Naive thymus-derived CD4-positive, alpha-beta T cell (primary cell): ENCODE data around the gene COX4I2. TPM values are rescaled to one million over a fixed set of nuclear protein-coding genes. Genes with fewer than 3 reads are reported as not detected.

ENCODE experiments used
- ATAC-seq: fragments of 150-1000 bp; cut with Tn5 transposase; 2 replicates; pipeline ENCODE4 v1.10.0; 2021; ENCODE audit warnings: mild to moderate bottlenecking, moderate library complexity
- CTCF ChIA-PET: fragments of 350-600 bp; sonication (Branson Sonifier 250); formaldehyde crosslinking; loops from one replicate; lab custom pipeline; 2021; ENCODE audit warnings: antibody characterized with exemption; lab: Charles Lee
- POLR2A ChIA-PET: fragments of 350-600 bp; sonication (Branson Sonifier 250); formaldehyde crosslinking; loops from one replicate; lab custom pipeline; 2021; ENCODE audit warnings: antibody characterized with exemption, inconsistent platforms; lab: Charles Lee
- DNase-seq, 9 donors: peaks; one replicate each; pipeline versions ENCODE4 v3.0.0 to v3.0.0-alpha.2; 2020 to 2022; ENCODE audit warnings: mixed read lengths in 1 of 9
- H3K27ac ChIP-seq: one replicate; pipeline ENCODE4 v1.7.0; 2013; ENCODE audit warnings: mild to moderate bottlenecking, low read depth, low read length, moderate library complexity
- H3K27me3 ChIP-seq, 2 donors: one replicate each; pipeline ENCODE4 v1.7.0; 2013; ENCODE audit warnings: low read length in 2 of 2, mild to moderate bottlenecking in 2 of 2, moderate library complexity in 2 of 2; ENCODE audit not compliant: control insufficient read depth in 2 of 2, insufficient read depth in 2 of 2
- H3K36me3 ChIP-seq, 3 experiments: 1 replicate in 2 of 3; 2 replicates in 1 of 3; pipeline ENCODE4 v1.7.0; 2013; ENCODE audit warnings: low read length in 3 of 3, mild to moderate bottlenecking in 3 of 3, moderate library complexity in 1 of 3; ENCODE audit not compliant: insufficient read depth in 3 of 3, control insufficient read depth in 2 of 3
- H3K4me1 ChIP-seq, 2 donors: one replicate each; pipeline ENCODE4 v1.7.0; 2013; ENCODE audit warnings: low read length in 2 of 2, mild to moderate bottlenecking in 2 of 2, moderate library complexity in 1 of 2; ENCODE audit not compliant: control insufficient read depth in 2 of 2, insufficient read depth in 2 of 2
- H3K4me3 ChIP-seq: 2 replicates; pipeline ENCODE4 v1.7.0; 2013; ENCODE audit warnings: mild to moderate bottlenecking, low read length
- H3K9me3 ChIP-seq, 3 experiments: 1 replicate in 2 of 3; 2 replicates in 1 of 3; pipeline ENCODE4 v1.7.0; 2013; ENCODE audit warnings: low read length in 3 of 3; ENCODE audit not compliant: control insufficient read depth in 2 of 3
- H3K27ac Mint-ChIP-seq, 9 donors: one replicate each; pipeline ENCODE4 v1.8.0; 2020 to 2022; ENCODE audit warnings: mixed read lengths in 9 of 9, mild to moderate bottlenecking in 8 of 9, moderate library complexity in 5 of 9, inconsistent platforms in 2 of 9
- H3K27me3 Mint-ChIP-seq, 5 donors: one replicate each; pipeline ENCODE4 v1.8.0; 2021 to 2022; ENCODE audit warnings: mixed read lengths in 5 of 5, mild to moderate bottlenecking in 1 of 5
- H3K36me3 Mint-ChIP-seq, 5 donors: one replicate each; pipeline ENCODE4 v1.8.0; 2020 to 2022; ENCODE audit warnings: mixed read lengths in 5 of 5, mild to moderate bottlenecking in 3 of 5, inconsistent platforms in 1 of 5
- H3K4me1 Mint-ChIP-seq, 7 donors: one replicate each; pipeline ENCODE4 v1.8.0; 2020 to 2022; ENCODE audit warnings: mixed read lengths in 7 of 7, mild to moderate bottlenecking in 3 of 7, inconsistent platforms in 1 of 7
- H3K4me3 Mint-ChIP-seq, 10 donors: one replicate each; pipeline ENCODE4 v1.8.0; 2020 to 2022; ENCODE audit warnings: mild to moderate bottlenecking in 10 of 10, mixed read lengths in 10 of 10, moderate library complexity in 6 of 10, inconsistent platforms in 2 of 10
- H3K9me3 Mint-ChIP-seq, 11 donors: one replicate each; pipeline ENCODE4 v1.8.0; 2020 to 2022; ENCODE audit warnings: mixed read lengths in 11 of 11, mild to moderate bottlenecking in 4 of 11, inconsistent platforms in 1 of 11, moderate library complexity in 1 of 11
- intact Hi-C, 2 donors: fragments of 100-400 bp; cut with micrococcal nuclease; formaldehyde crosslinking; loops; one replicate each; pipeline ENCODE4 v1.15.1; 2023
- polyA plus RNA-seq, 2 donors: library from polyadenylated mRNA; unstranded; fragments of 300-500 nt; fragmentation: Illumina TruSeq; gene quantifications; one replicate each; pipeline ENCODE4 v1.2.3, GENCODE V29; 2021
- total RNA-seq, 6 experiments: library from RNA in 5 of 6; stranded (reverse) in 5 of 6; gene quantifications; 1 replicate in 5 of 6; 2 replicates in 1 of 6; pipeline ENCODE4 v1.2.3 and lab custom pipeline; 2021 to 2026

Gene COX4I2
- total and polyA plus RNA-seq, 7 experiments from 2014 or later = not detected

DNA sequence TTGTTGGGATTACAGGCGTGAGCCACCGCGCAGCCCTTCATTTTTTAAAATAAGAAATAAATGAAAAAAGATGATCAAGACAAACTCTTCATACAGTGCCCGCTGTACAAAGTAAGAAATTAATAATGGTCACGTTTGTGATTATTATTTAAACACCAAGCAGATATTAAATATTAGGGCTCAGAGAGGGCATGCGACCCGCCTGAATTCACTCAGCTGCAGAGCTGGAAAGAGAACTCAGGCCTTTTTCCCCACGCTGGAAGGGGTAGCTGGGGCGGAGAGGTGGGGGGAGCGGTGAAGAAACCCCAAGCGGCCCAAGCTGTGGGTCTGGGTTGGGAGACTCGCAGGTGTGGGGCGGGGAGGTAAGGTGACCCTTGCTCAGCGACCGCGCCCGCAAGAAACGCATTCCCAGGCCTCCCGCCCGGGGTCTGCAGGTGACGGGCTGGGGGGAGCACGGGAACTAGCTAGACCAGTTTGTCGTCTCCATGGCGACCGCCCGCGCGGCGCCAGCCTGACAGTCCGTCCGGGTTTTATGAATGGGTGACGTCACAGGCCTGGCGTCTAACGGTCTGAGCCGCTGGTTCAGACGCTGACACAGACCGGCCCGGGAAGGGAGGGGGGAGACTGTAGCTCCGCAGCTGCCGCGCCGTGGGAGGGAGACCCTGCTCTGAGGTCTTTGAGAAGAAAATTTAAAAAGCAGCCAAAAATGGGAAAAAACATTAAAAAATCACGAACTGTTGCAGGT lies 33.7 kb upstream of the COX4I2 start:
- H3K4me1 Mint-ChIP-seq = peaks cover 7 to 29% (median 17%) of the 10 kb centered on the region in 7 donors
- ATAC-seq (peak; percentile 68), DNase-seq (peak; percentile 24 to 82 (median 45))
- ChIA-PET POLR2A (interaction anchor here (0.9 to 2.7 kb wide), 4 partner anchors 30 to 44 kb away, joined by 4 to 23 read pairs (median 6); no protein-coding TSS in a partner anchor), CTCF (interaction anchor here (1.3 to 13.1 kb wide), 2 partner anchors 17 to 41 kb away, joined by 3 to 568 read pairs; no protein-coding TSS in a partner anchor)
- H3K36me3 Mint-ChIP-seq = no peaks in the 10 kb centered on the region
- Histone ChIP-seq H3K27ac (peak overlapping the region; percentile 36), H3K9me3 (no peaks in the 10 kb centered on the region), H3K4me1 (peaks cover 5 to 27% of the 10 kb centered on the region in 2 donors), H3K36me3 (no peaks in the 10 kb centered on the region), H3K27me3 (peaks cover 0 to 11% of the 10 kb centered on the region in 2 donors), H3K4me3 (peak overlapping the region; percentile 97)
- no peaks in the 10 kb centered on the region for H3K9me3 Mint-ChIP-seq
- intact Hi-C loops = loop anchor here (2.0 kb wide), 1 partner anchor 89 kb away; the partner anchor contains the start of gene HM13 (in 2 of the 2)
- peak overlapping the region; percentile 85 to 97 (median 96) for H3K4me3 Mint-ChIP-seq
- H3K27ac Mint-ChIP-seq = peak overlapping the region in 3 of 9 donors; percentile 30 to 88 (median 71)
- H3K27me3 Mint-ChIP-seq = peaks cover 24 to 54% (median 33%) of the 10 kb centered on the region in 5 donors

- Mint-ChIP-seq H3K36me3 (no peaks in the 10 kb centered on the region), H3K27ac (peak overlapping the region in 4 of 9 donors; percentile 67 to 88 (median 81)), H3K4me3 (peak overlapping the region; percentile 85 to 97 (median 96)), H3K27me3 (peaks cover 24 to 59% (median 33%) of the 10 kb centered on the region in 5 donors), H3K9me3 (no peaks in the 10 kb centered on the region), H3K4me1 (peaks cover 7 to 29% (median 17%) of the 10 kb centered on the region in 7 donors)
- CTCF ChIA-PET = interaction anchor here (0.6 to 13.1 kb wide), 4 partner anchors 8 to 77 kb away, joined by 3 to 568 read pairs (median 3); no protein-coding TSS in a partner anchor
- Histone ChIP-seq H3K9me3 (no peaks in the 10 kb centered on the region), H3K36me3 (no peaks in the 10 kb centered on the region), H3K4me1 (peaks cover 5 to 27% of the 10 kb centered on the region in 2 donors), H3K4me3 (peak overlapping the region; percentile 97), H3K27ac (peak overlapping the region; percentile 42), H3K27me3 (peaks cover 0 to 11% of the 10 kb centered on the region in 2 donors)
- ATAC-seq (no peak), DNase-seq (peak in 1 of 9 donors; percentile 8)
- intact Hi-C loops = loop anchor here (1.0 to 2.0 kb wide), 4 partner anchors 9 to 119 kb away; partner anchors contain the start of gene HM13 (in 2 of the 2)
- POLR2A ChIA-PET = interaction anchor here (0.9 to 2.7 kb wide), 4 partner anchors 31 to 45 kb away, joined by 4 to 23 read pairs (median 6); no protein-coding TSS in a partner anchor
These were observed 33.1 kb upstream of the COX4I2 start for GRCh38 chr20:31604567-31605030.

GRCh38 chr20:31605031-31605901 lies 32.4 kb upstream of the COX4I2 start, which contains the start of gene ID1:
Gene ID1, plus strand, starts transcription at chr20:31605289. Its CDS starts 99 bp downstream, at chr20:31605388.
- Mint-ChIP-seq H3K9me3 (no peaks in the 10 kb centered on the region), H3K27me3 (peaks cover 24 to 62% (median 33%) of the 10 kb centered on the region in 5 donors), H3K36me3 (no peaks in the 10 kb centered on the region), H3K27ac (peak within 1 kb of the TSS in 8 of 9 donors; percentile 30 to 88 (median 71)), H3K4me1 (peaks cover 7 to 29% (median 17%) of the 10 kb centered on the region in 7 donors), H3K4me3 (peak within 1 kb of the TSS; percentile 85 to 97 (median 96))
- H3K9me3 ChIP-seq = no peaks in the 10 kb centered on the region
- peaks cover 0 to 11% of the 10 kb centered on the region in 2 donors for H3K27me3 ChIP-seq
- POLR2A ChIA-PET = interaction anchor here (0.9 to 2.7 kb wide), 4 partner anchors 32 to 45 kb away, joined by 4 to 23 read pairs (median 6); no protein-coding TSS in a partner anchor
- DNase-seq (peak; percentile 76 to 88 (median 86)), ATAC-seq (peak; percentile 95)
- H3K27ac ChIP-seq = peak within 1 kb of the TSS; percentile 42
- H3K4me3 ChIP-seq = peak within 1 kb of the TSS; percentile 97
- CTCF ChIA-PET = interaction anchor here (0.6 to 13.1 kb wide), 3 partner anchors 7 to 78 kb away, joined by 3 to 568 read pairs (median 3); no protein-coding TSS in a partner anchor
- H3K4me1 ChIP-seq = peaks cover 5 to 27% of the 10 kb centered on the region in 2 donors
- no peaks in the 10 kb centered on the region for H3K36me3 ChIP-seq
- intact Hi-C loops = loop anchor here (1.0 to 2.0 kb wide), 4 partner anchors 8 to 118 kb away; partner anchors contain the start of gene HM13 (in 2 of the 2)

DNA sequence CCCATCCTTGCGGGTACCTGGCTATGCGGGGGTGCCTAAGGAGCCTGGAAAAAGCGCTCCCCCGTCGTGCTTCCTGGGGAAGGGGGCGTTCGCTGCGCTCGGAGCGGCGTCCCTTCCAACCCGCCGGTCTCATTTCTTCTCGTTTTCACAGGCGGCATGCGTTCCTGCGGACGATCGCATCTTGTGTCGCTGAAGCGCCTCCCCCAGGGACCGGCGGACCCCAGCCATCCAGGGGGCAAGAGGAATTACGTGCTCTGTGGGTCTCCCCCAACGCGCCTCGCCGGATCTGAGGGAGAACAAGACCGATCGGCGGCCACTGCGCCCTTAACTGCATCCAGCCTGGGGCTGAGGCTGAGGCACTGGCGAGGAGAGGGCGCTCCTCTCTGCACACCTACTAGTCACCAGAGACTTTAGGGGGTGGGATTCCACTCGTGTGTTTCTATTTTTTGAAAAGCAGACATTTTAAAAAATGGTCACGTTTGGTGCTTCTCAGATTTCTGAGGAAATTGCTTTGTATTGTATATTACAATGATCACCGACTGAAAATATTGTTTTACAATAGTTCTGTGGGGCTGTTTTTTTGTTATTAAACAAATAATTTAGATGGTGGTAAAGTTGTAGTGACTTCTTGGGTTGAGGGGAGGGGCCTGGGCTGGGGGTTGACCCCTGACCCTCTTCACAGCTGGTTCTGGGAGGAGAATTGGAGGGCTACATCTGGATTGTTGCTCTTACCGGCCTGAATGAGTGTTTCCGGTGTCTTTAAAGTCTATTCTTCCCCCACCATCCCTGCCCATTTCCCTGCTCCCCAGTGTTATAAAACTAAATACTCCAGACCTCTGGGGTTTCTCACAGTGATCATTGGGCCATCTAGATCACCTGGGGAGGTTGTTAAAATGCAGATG lies 31.6 kb upstream of the COX4I2 start:
- Mint-ChIP-seq H3K4me3 (peak overlapping the region; percentile 85 to 97 (median 96)), H3K4me1 (peaks cover 7 to 29% (median 17%) of the 10 kb centered on the region in 7 donors), H3K27ac (peak overlapping the region in 3 of 9 donors; percentile 17 to 73 (median 32)), H3K36me3 (no peaks in the 10 kb centered on the region), H3K9me3 (no peaks in the 10 kb centered on the region), H3K27me3 (peaks cover 24 to 62% (median 33%) of the 10 kb centered on the region in 5 donors)
- peak in 5 of 9 donors; percentile 7 to 37 (median 18) for DNase-seq
- Histone ChIP-seq H3K27ac (peak overlapping the region; percentile 42), H3K36me3 (no peaks in the 10 kb centered on the region), H3K4me3 (peak overlapping the region; percentile 97), H3K4me1 (peaks cover 5 to 27% of the 10 kb centered on the region in 2 donors), H3K27me3 (peaks cover 0 to 11% of the 10 kb centered on the region in 2 donors), H3K9me3 (no peaks in the 10 kb centered on the region)
- no peak for ATAC-seq
- intact Hi-C loops = loop anchor here (1.0 to 2.0 kb wide), 4 partner anchors 7 to 117 kb away; partner anchors contain the start of gene HM13 (in 2 of the 2)
- POLR2A ChIA-PET = interaction anchor here (1.7 to 2.7 kb wide), 2 partner anchors 32 to 46 kb away, joined by 6 to 23 read pairs; no protein-coding TSS in a partner anchor
- CTCF ChIA-PET = interaction anchor here (13.1 kb wide), 1 partner anchor 43 kb away, joined by 568 read pairs; no protein-coding TSS in a partner anchor
